ENCODE measurements around the gene ASS1. TPM values are rescaled to one million over a fixed set of nuclear protein-coding genes. Genes with fewer than 3 reads are reported as not detected.

ASS1 gene
- total RNA-seq, 1 experiment from 2014 or later: 40.3 TPM

DNA sequence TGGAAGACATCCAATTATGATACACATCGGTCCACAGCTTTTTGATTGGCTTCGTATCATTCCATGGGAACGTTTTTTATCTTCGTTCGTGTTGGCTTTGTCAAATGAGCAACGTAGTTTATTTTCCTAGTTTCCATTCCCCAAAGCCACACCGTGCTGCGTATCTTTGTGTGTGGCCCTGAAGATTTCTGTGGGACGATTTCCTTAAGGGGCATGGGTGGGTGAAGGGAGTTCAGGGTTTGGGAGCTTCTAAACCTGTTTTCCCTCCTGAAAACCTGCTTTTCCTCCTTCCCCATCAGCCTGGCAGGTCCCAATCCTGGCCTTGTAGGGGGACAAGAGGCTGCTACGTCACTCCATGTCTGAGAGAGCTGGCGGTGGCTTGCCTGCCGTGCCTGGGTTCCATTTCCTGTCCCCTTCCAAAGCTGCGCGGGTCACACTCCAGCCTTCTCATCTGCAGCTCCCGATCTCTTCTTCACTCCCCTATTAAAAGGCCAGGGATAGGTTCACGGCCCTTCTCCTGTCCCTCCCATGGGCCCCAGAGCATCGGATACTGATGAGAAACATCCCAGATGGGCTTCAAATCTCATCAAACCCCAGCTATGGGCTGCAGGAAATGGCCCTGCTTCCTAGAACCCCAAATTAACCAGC lies 23.5 kb upstream of the ASS1 start:
- no peak overlapping the region for H3K27ac Mint-ChIP-seq (ENCODE audit: unreplicated experiment)
- no TSS peak for BruUV-seq (replicated peaks)
- intact Hi-C loops (cut with micrococcal nuclease; ENCODE audit: unreplicated experiment): no loop called here

DNA sequence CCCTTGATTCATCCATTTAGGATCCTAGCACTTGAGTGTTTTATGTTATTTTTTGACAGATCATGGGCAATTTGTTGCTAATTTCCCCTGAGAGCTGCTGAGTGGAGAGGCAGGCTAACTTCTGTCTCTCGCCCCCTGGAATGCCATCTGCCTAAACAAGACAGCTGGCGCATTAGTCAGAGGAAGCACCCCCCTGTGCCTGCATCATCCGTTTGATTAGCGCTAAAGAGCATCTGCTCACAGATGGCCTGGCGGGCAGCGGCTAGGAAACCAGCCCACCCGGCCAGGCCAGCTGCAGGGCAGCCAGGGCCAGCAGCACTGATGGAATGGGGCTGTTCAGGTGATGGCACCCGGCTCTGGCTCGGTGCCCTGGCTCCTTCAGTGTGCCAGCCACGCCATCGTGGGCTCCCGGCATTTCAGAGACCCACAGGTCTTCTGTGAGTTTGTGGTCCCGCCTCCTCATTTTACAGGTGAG lies 22.9 kb upstream of the ASS1 start:
- Mint-ChIP-seq H3K27ac (ENCODE audit: unreplicated experiment) (no peak overlapping the region), H3K4me3 (ENCODE audit: low read depth, unreplicated experiment) (no peak overlapping the region), H3K36me3 (ENCODE audit: insufficient read depth, unreplicated experiment) (no peaks in the 10 kb centered on the region), H3K27me3 (ENCODE audit: unreplicated experiment) (no peaks in the 10 kb centered on the region), H3K9me3 (ENCODE audit: low read depth, unreplicated experiment) (no peaks in the 10 kb centered on the region), H3K4me1 (ENCODE audit: low read depth, unreplicated experiment) (peaks cover 4% of the 10 kb centered on the region)
- TF ChIP-seq, protein P1, sequence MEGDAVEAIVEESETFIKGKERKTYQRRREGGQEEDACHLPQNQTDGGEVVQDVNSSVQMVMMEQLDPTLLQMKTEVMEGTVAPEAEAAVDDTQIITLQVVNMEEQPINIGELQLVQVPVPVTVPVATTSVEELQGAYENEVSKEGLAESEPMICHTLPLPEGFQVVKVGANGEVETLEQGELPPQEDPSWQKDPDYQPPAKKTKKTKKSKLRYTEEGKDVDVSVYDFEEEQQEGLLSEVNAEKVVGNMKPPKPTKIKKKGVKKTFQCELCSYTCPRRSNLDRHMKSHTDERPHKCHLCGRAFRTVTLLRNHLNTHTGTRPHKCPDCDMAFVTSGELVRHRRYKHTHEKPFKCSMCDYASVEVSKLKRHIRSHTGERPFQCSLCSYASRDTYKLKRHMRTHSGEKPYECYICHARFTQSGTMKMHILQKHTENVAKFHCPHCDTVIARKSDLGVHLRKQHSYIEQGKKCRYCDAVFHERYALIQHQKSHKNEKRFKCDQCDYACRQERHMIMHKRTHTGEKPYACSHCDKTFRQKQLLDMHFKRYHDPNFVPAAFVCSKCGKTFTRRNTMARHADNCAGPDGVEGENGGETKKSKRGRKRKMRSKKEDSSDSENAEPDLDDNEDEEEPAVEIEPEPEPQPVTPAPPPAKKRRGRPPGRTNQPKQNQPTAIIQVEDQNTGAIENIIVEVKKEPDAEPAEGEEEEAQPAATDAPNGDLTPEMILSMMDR (IDR thresholded peaks at IDR 0.05; ENCODE audit: unreplicated experiment): no peak
- BruUV-seq (replicated peaks): no TSS peak
- intact Hi-C loops (cut with micrococcal nuclease; ENCODE audit: unreplicated experiment): no loop called here
- CTCF ChIA-PET: no interaction called here
- no peak for DNase-seq

More for the DNA sequence above, 23.5 kb upstream of the ASS1 start:
- Mint-ChIP-seq H3K4me3 (ENCODE audit: low read depth, unreplicated experiment) (no peak overlapping the region), H3K36me3 (ENCODE audit: insufficient read depth, unreplicated experiment) (no peaks in the 10 kb centered on the region), H3K27me3 (ENCODE audit: unreplicated experiment) (no peaks in the 10 kb centered on the region), H3K9me3 (ENCODE audit: low read depth, unreplicated experiment) (no peaks in the 10 kb centered on the region), H3K4me1 (ENCODE audit: low read depth, unreplicated experiment) (no peaks in the 10 kb centered on the region)
- CTCF ChIA-PET: no interaction called here
- DNase-seq: no peak
- TF ChIP-seq, protein P1 (IDR thresholded peaks at IDR 0.05; ENCODE audit: unreplicated experiment): no peak

DNA sequence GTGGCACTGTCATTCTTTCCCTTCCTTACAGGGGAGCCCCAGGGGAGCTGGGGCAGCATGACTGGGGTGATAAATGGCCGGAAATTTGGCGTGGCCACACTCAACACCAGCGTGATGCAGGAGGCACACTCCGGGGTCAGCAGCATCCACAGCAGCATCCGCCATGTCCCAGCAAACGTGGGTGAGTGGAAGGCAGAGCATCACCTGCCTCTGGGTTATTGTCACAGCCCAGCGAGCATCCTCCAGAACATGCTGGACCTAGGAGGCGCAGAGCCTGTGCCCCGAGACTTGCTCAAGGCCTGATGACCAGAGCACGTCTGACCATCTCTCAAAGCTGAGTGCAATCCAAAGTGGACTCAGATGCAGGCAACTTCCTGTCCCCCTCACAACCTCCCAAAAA lies 22.2 kb upstream of the ASS1 start:
- Mint-ChIP-seq H3K27ac (ENCODE audit: unreplicated experiment) (no peak overlapping the region), H3K36me3 (ENCODE audit: insufficient read depth, unreplicated experiment) (no peaks in the 10 kb centered on the region), H3K4me3 (ENCODE audit: low read depth, unreplicated experiment) (no peak overlapping the region), H3K27me3 (ENCODE audit: unreplicated experiment) (no peaks in the 10 kb centered on the region), H3K4me1 (ENCODE audit: low read depth, unreplicated experiment) (peaks cover 8% of the 10 kb centered on the region), H3K9me3 (ENCODE audit: low read depth, unreplicated experiment) (no peaks in the 10 kb centered on the region)
- intact Hi-C loops (cut with micrococcal nuclease; ENCODE audit: unreplicated experiment): no loop called here
- no peak for DNase-seq
- no TSS peak for BruUV-seq (replicated peaks)
- CTCF ChIA-PET: no interaction called here
- TF ChIP-seq, protein P1 (IDR thresholded peaks at IDR 0.05; ENCODE audit: unreplicated experiment): no peak

- Mint-ChIP-seq H3K4me3 (ENCODE audit: low read depth, unreplicated experiment) (no peak overlapping the region), H3K9me3 (ENCODE audit: low read depth, unreplicated experiment) (no peaks in the 10 kb centered on the region), H3K27me3 (ENCODE audit: unreplicated experiment) (no peaks in the 10 kb centered on the region), H3K27ac (ENCODE audit: unreplicated experiment) (no peak overlapping the region), H3K36me3 (ENCODE audit: insufficient read depth, unreplicated experiment) (no peaks in the 10 kb centered on the region), H3K4me1 (ENCODE audit: low read depth, unreplicated experiment) (peaks cover 8% of the 10 kb centered on the region)
- CTCF ChIA-PET: no interaction called here
- TF ChIP-seq, protein P1 (IDR thresholded peaks at IDR 0.05; ENCODE audit: unreplicated experiment): no peak
- DNase-seq: no peak
- BruUV-seq (replicated peaks): no TSS peak
- intact Hi-C loops (cut with micrococcal nuclease; ENCODE audit: unreplicated experiment): no loop called here
These were observed 21.5 kb upstream of the ASS1 start for GRCh38 chr9:130423272-130423671.

Measured in Calu3 (cell line).